ENCODE data around the gene SNAI3.
"Not testable (repeated sequence)": the region's sequence is repeated elsewhere in the genome, so short reads cannot be mapped to it uniquely, and the experiment has no call there.

SNAI3 gene

GRCh38 chr16:88690341-88691128 lies 4.2 kb upstream of the SNAI3 start:
- no peak for DNase-seq

DNA sequence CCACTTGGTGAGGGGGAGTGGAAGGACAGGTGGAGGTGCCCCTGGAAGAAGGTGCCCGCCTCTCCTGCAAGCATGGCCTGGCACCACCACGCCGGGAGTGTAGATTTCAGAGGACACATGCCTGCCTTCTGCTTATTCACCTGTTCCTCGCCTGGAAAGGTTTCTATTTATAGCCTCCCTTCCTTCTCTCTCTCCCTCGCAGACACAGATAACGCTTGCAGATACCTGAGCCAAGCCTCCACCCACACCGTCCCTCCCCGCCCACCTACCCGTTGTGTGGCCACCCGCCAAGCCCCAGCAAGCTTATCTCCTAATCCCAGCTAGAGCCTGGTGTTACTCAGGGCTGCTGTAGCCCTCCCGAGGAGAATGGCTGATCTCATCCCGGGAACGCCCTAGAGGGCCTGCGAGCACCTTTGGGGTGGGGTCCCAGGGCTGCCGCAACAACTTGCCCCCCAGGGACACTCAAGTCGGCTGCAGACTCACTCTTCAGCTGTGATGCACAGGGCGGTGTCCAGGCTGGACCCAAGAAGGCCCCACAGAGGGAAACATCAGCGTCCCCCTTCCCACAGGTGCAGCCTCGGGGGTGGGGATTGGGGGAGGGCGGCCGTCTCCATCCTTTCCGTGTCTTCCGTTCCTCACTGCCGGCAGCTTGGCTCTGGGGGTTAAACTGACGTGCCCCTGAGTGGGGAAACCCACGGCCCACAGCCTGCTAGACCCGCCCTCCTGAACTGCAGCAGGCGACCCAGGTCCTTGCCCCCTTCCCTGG lies 1.9 kb upstream of the SNAI3 start:
- no peak for DNase-seq

DNA sequence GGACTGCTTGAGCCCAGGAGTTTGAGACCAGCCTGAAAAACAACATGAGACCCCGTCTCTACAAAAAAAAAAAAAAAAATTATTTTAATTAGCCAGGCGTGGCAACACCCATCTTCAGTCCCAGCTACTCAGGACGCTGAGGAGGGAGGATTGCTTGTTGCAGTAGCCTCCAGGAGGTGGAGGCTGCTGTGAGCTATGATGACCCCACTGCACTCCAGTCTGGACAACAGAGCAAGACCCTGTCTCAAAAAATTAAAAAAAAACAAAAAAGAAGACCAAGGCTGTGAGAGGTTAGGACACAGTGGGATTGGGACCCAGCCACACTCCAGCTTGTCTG lies 1.3 kb upstream of the SNAI3 start:
- DNase-seq: no peak

DNA sequence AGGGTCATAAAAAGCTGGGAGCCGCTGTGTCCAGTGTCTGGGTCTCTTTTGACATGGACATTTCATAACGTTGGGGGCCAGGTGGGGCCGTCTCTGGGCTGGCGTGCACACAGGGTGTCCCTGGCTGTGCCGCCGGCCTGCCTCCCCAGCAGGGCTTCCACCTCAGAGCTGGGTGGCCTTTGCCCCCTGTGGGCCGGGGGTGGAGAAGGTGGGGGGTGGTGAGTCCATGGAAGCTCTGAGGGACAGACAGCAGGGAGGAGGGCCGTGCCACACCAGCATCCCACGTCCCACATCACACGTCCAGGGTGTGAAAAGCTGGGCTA lies 908 bp upstream of the SNAI3 start:
- DNase-seq: no peak

DNA sequence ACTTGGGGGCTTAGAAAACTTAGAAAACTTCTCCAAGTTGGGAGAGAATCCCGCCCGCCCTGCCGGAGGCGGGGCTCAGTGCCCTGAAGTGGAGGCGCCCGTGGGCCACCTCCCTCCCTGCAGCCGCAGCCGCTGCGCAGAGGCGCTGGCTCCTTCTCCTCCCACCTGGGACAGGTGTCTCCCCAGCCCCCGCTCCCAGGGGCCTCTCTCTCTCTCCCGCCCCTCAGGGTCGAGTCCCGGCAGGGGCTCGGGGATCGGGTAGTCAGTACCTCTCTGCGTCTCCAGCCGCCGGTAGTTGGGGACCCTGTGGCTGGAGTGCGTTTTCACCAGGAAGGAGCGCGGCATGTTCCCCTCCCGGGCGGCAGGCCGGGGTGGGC lies 257 bp downstream of the SNAI3 start:
- no peak for DNase-seq

GRCh38 chr16:88685156-88686061 lies 898 bp downstream of the SNAI3 start:
- DNase-seq: peak; percentile 69

DNA sequence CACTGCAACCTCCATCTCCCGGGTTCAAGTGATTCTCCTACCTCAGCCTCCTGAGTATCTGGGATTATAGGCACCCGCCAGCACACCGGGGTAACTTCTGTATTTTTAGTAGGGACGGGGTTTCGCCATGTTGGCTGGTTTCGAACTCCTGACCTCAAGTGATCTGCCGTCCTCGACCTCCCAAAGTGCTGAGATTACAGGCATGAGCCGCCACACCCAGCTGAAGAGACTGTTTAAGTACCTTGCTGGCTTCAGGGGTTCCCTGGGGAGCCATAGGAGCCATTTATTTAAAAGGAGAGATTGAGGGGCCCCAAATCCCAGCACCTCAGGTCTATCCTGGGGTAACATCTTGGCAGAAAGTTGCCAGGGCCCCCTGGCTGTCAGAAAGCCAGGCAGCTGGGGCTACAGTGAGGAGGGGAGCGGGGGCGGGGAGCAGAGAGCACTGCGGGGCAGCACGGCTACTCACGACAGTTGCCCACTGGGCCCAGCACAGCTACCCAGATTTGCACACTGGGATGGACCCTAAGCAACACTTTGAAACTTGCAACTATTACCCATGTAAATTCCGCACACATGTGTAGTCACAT lies 1.6 kb downstream of the SNAI3 start:
- no peak for DNase-seq

GRCh38 chr16:88681709-88682451 lies 4.4 kb downstream of the SNAI3 start:
- no peak for DNase-seq

GRCh38 chr16:88681084-88681680 lies 5.1 kb downstream of the SNAI3 start:
- DNase-seq: no peak

DNA sequence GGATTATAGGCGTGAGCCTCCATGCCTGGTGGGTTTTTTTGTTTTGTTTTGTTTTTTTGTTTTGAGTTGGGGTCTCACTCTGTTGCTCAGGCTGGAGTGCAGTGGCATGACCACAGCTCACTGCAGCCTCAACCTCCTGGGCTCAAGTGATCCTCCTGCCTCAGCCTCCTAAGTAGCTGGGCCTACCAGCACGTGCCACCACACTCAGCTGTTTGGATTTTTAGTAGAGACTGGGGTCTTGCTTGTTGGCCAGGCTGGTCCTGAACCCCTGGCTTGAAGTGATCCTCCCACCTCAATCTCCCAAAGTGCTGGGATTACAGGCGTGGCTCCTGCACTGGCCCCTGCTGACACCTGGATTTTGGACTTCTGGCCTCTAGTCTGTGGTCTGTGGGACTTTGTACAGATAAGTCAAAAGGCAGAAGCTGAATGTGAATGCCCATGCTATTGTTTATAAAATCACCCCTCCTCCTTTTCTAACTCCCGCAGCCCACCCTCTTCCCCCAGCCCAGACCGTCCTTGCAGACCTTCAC lies 5.7 kb downstream of the SNAI3 start:
- DNase-seq: no peak

- DNase-seq: no peak
Observed at GRCh38 chr16:88678224-88678979, 7.9 kb downstream of the SNAI3 start.

DNA sequence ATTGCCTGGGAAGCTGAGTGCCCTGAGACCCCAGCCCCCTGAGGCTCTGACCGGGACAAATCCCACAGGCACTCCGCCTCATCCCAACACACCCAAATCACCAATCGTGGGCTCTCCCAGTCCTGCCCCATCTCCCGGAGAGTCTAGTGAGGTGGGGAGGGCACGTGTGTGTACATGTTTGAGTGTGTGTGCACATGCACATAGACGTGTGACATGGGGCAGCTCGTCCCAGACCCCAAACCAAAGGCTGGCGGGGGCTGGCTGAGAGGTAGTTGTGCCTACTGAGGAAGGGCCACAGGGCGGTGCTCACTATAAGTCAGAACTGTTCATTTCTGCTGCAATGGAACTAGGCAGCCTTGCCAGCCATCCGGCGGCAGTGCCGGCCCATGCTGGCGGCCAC lies 8.6 kb downstream of the SNAI3 start:
- no peak for DNase-seq

GRCh38 chr16:88676502-88677242 lies 9.6 kb downstream of the SNAI3 start:
- DNase-seq: no peak

DNA sequence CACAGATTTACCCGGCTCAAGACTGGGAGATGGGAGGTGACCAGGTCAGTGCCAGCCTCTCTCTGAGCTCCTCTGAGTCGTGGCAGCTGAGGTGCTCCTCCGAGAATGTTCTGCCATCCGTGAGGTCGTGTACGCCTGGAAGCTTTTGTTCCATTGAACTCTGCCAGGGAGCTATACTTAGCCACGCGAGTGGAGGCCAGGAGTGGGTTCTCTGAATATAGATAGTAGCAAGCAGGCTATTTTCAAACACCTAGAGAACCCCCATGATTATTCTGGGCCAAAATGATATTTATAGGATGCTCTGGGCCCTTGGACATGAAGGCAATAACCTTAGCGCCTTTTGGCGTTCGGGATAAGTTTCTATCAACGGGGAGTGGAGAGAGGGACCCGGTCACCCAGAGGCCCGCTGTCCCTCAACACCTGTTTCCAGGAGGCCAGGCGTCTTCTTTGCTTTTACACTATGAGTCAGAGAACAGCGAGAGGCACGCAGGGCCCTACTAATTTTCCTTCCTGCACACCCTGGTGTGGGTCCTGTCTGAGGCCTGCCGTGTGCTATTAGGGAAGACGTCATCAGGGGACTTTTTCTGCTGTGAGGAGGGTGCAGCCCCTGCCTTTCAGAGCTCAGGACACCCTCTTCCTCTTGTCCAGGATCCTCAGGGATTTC lies 12.5 kb downstream of the SNAI3 start:
- DNase-seq: no peak

DNA sequence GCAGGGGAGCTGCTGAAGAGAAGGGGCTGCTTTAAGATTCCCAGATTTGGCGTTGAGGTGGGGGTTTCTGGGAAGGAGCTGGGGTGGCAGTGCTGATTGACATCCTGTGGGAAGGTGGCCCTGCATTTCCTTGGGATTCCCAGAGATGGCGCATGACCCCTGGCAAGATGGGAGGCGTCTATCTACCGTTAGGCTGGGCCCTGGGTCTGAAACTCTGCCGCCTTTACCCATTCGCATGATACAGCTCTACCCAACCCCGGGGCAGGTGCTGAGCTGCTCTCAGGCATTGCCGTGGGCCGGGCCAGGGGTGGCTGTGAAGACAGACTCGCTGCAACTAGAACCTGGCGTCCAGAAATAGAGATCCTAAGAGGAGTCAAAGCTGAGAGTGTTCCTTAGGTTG lies 13.5 kb downstream of the SNAI3 start:
- no peak for DNase-seq

- DNase-seq: no peak
Observed at GRCh38 chr16:88671806-88672205, 14.5 kb downstream of the SNAI3 start.

- no peak for DNase-seq
Observed at GRCh38 chr16:88669980-88670379, 16.3 kb downstream of the SNAI3 start.

DNA sequence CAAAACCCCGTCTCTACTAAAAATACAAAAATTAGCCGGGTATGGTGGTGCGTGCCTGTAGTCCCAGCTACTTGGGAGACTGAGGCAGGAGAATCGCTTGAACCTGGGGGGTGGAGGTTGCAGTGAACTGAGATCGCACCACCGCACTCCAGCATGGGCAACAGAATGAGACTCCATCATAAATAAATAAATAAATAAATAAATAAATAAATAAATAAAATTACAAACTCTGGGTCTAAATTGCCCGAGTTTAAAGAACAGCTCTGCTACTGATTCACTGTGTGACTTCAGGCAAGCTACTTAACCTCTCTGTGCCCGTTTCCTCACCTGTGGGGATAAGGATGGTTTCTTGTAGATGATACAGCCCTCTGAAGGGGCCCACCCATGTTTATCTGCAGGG lies 16.8 kb downstream of the SNAI3 start:
- DNase-seq: not testable (repeated sequence)

GRCh38 chr16:88667461-88667860 lies 18.8 kb downstream of the SNAI3 start:
- DNase-seq: no peak

GRCh38 chr16:88665570-88665969 lies 20.7 kb downstream of the SNAI3 start:
- no peak for DNase-seq

Data from HCEC 1CT (cell line).